ENCODE data around the gene SMIM24.
"Not testable (repeated sequence)": the region's sequence is repeated elsewhere in the genome, so short reads cannot be mapped to it uniquely, and the experiment has no call there.

Gene SMIM24

DNA sequence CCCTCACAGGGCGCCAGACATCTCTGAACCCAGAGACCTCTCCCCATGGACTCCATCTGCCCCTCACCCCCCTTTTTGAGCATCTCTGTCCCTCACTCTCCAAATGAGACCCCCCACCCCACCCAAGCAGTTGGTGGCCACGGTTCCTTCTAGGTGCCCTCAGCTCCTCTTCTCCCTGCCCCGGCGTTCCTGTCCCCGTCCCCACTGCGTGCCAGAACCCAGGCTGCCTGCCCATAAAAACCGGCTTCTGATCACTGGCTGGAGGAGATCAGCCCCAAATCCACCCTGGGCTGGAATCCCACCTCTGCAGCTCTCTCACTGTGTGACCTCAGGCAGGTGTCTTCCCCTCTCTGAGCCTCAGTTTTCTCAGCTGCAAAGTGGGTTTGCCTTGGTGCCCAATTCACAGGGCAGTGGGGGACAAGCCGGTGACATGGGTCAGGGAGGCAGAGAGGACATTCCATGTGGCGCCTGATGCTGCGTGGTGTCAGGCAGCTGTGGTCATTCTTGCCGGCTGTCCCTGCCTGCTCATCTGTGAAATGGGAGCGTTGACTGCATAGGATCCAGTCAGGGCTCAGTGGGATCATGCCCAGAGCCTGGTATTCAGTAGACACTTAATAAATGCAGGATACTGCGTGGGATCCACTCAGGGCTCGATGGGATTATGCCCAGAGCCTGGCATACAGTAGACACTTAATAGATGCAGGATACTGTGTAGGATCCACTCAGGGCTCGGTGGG lies 25.5 kb downstream of the SMIM24 start:
- Histone ChIP-seq H3K4me3 (ENCODE audit: control insufficient read depth in 1 of 7, extremely low read depth in 1 of 7, insufficient read depth in 4 of 7, low read depth in 2 of 7, low read length in 6 of 7) (no peak overlapping the region), H3K27ac (ENCODE audit: insufficient read depth in 1 of 2, low read depth in 1 of 2, low read length in 2 of 2, poor library complexity in 1 of 2, severe bottlenecking in 2 of 2) (no peak overlapping the region), H3K27me3 (replicated peaks in 2 of 5; ENCODE audit: control insufficient read depth in 4 of 5, insufficient read depth in 5 of 5, low read length in 4 of 5) (no peaks in the 10 kb centered on the region), H3K4me1 (ENCODE audit: control extremely low read depth in 1 of 4, control insufficient read depth in 4 of 4, insufficient read depth in 4 of 4, low read length in 3 of 4) (peaks cover 0 to 11% (median 6%) of the 10 kb centered on the region in 4 experiments), H3K9me3 (ENCODE audit: control extremely low read depth in 1 of 5, control insufficient read depth in 4 of 5, insufficient read depth in 2 of 5, low read depth in 1 of 5, low read length in 4 of 5) (no peaks in the 10 kb centered on the region), H3K36me3 (ENCODE audit: control insufficient read depth in 4 of 4, insufficient read depth in 4 of 4, low read length in 3 of 4) (peaks cover 9 to 86% (median 43%) of the 10 kb centered on the region in 4 experiments)
- ChIA-PET POLR2A (no interaction called here), CTCF (no interaction called here)
- 97% methylated on average over 15 of the region's 15 CpGs for WGBS (ENCODE audit: insufficient coverage)
- no peak for DNase-seq

DNA sequence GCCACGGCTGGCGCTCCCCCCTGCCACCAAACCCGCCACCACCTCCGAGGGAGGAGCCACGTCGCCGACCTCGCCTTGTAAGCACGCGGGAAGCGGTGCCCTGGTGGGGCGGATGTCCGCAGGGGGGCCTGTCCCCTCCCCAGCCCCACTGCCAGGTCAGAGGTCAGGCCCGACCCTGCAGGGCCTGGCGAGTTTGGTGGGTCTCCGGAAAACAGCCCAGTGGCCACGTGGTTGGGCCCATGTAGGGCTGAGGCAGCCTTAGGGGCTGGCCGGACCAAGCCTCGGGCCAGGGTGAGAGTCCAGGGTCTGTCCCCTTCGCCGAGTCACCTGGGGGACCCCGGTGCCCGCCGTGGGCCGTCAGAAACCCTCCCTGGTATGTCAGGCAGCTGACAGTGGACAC lies 26.5 kb downstream of the SMIM24 start:
- no peak for DNase-seq
- 97% methylated on average over 23 of the region's 25 CpGs for WGBS (ENCODE audit: insufficient coverage)
- H3K27ac ChIP-seq (ENCODE audit: insufficient read depth in 1 of 2, low read depth in 1 of 2, low read length in 2 of 2, poor library complexity in 1 of 2, severe bottlenecking in 2 of 2) = no peak overlapping the region
- H3K27me3 ChIP-seq (replicated peaks in 2 of 5; ENCODE audit: control insufficient read depth in 4 of 5, insufficient read depth in 5 of 5, low read length in 4 of 5) = no peaks in the 10 kb centered on the region
- POLR2A ChIA-PET = interaction anchor here (0.6 kb wide), 1 partner anchor 24 kb away, joined by 3 read pairs; no protein-coding TSS in a partner anchor
- CTCF ChIA-PET = no interaction called here
- no peaks in the 10 kb centered on the region for H3K9me3 ChIP-seq (ENCODE audit: control extremely low read depth in 1 of 5, control insufficient read depth in 4 of 5, insufficient read depth in 2 of 5, low read depth in 1 of 5, low read length in 4 of 5)
- peaks cover 0 to 2% (median under 1%) of the 10 kb centered on the region in 4 experiments for H3K4me1 ChIP-seq (ENCODE audit: control extremely low read depth in 1 of 4, control insufficient read depth in 4 of 4, insufficient read depth in 4 of 4, low read length in 3 of 4)
- H3K4me3 ChIP-seq (ENCODE audit: control insufficient read depth in 1 of 7, extremely low read depth in 1 of 7, insufficient read depth in 4 of 7, low read depth in 2 of 7, low read length in 6 of 7) = no peak overlapping the region
- peaks cover 12 to 83% (median 47%) of the 10 kb centered on the region in 4 experiments for H3K36me3 ChIP-seq (ENCODE audit: control insufficient read depth in 4 of 4, insufficient read depth in 4 of 4, low read length in 3 of 4)

DNA sequence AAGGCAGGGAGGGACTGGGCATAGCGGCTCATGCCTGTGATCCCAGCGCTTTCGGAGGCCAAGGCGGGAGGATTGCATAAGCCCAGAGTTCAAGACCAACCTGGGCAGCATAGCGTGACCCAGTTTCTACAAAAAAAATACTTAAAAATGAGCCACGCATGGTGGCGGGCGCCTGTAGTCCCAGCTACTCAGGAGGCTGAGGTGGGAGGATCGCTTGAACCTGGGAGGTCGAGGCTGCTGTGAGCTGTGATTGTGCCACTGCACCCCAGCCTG lies 27.4 kb downstream of the SMIM24 start:
- H3K36me3 ChIP-seq (ENCODE audit: control insufficient read depth in 4 of 4, insufficient read depth in 4 of 4, low read length in 3 of 4) = peaks cover 12 to 80% (median 49%) of the 10 kb centered on the region in 4 experiments
- H3K4me3 ChIP-seq (ENCODE audit: control insufficient read depth in 1 of 7, extremely low read depth in 1 of 7, insufficient read depth in 4 of 7, low read depth in 2 of 7, low read length in 6 of 7); DNase-seq; H3K27me3 ChIP-seq (replicated peaks in 2 of 5; ENCODE audit: control insufficient read depth in 4 of 5, insufficient read depth in 5 of 5, low read length in 4 of 5); H3K27ac ChIP-seq (ENCODE audit: insufficient read depth in 1 of 2, low read depth in 1 of 2, low read length in 2 of 2, poor library complexity in 1 of 2, severe bottlenecking in 2 of 2); POLR2A ChIA-PET; H3K4me1 ChIP-seq (ENCODE audit: control extremely low read depth in 1 of 4, control insufficient read depth in 4 of 4, insufficient read depth in 4 of 4, low read length in 3 of 4); H3K9me3 ChIP-seq (ENCODE audit: control extremely low read depth in 1 of 5, control insufficient read depth in 4 of 5, insufficient read depth in 2 of 5, low read depth in 1 of 5, low read length in 4 of 5): not testable (repeated sequence)
- 100% methylated on average over 9 of the region's 10 CpGs for WGBS (ENCODE audit: insufficient coverage)
- CTCF ChIA-PET = interaction anchor here (0.6 kb wide), 1 partner anchor 385 kb away, joined by 3 read pairs; no protein-coding TSS in a partner anchor

- Histone ChIP-seq H3K4me3 (ENCODE audit: control insufficient read depth in 1 of 7, extremely low read depth in 1 of 7, insufficient read depth in 4 of 7, low read depth in 2 of 7, low read length in 6 of 7) (no peak overlapping the region), H3K27me3 (replicated peaks in 2 of 5; ENCODE audit: control insufficient read depth in 4 of 5, insufficient read depth in 5 of 5, low read length in 4 of 5) (no peaks in the 10 kb centered on the region), H3K4me1 (ENCODE audit: control extremely low read depth in 1 of 4, control insufficient read depth in 4 of 4, insufficient read depth in 4 of 4, low read length in 3 of 4) (no peaks in the 10 kb centered on the region), H3K27ac (ENCODE audit: insufficient read depth in 1 of 2, low read depth in 1 of 2, low read length in 2 of 2, poor library complexity in 1 of 2, severe bottlenecking in 2 of 2) (no peak overlapping the region), H3K36me3 (ENCODE audit: control insufficient read depth in 4 of 4, insufficient read depth in 4 of 4, low read length in 3 of 4) (peaks cover 12 to 76% (median 47%) of the 10 kb centered on the region in 4 experiments), H3K9me3 (ENCODE audit: control extremely low read depth in 1 of 5, control insufficient read depth in 4 of 5, insufficient read depth in 2 of 5, low read depth in 1 of 5, low read length in 4 of 5) (no peaks in the 10 kb centered on the region)
- DNase-seq = no peak
- CTCF ChIA-PET = interaction anchor here (0.6 kb wide), 1 partner anchor 384 kb away, joined by 3 read pairs; no protein-coding TSS in a partner anchor
- POLR2A ChIA-PET = no interaction called here
- WGBS (ENCODE audit: insufficient coverage) = 99% methylated on average over 32 of the region's 38 CpGs
Observed at GRCh38 chr19:3452171-3452941, 28.0 kb downstream of the SMIM24 start.

DNA sequence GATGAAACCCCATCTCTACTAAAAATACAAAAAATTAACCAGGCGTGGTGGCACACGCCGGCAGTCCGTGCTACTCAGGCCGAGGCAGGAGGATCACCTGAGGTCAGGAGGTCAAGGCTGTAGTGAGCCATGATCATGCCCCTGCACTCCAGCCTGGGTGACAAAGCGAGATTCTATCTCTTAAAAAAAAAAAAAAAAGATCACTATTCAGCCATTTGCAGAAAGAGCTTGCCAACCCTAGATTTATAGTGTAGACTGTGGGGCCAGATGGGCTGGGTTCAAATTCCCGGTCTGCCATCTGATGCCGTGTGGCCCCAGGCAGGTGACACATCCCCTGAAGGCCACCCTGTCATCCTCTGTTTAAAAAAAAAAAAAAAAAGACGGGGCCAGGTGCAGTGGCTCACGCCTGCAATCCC lies 28.9 kb downstream of the SMIM24 start:
- Histone ChIP-seq H3K27ac (ENCODE audit: insufficient read depth in 1 of 2, low read depth in 1 of 2, low read length in 2 of 2, poor library complexity in 1 of 2, severe bottlenecking in 2 of 2) (no peak overlapping the region), H3K27me3 (replicated peaks in 2 of 5; ENCODE audit: control insufficient read depth in 4 of 5, insufficient read depth in 5 of 5, low read length in 4 of 5) (no peaks in the 10 kb centered on the region), H3K4me3 (ENCODE audit: control insufficient read depth in 1 of 7, extremely low read depth in 1 of 7, insufficient read depth in 4 of 7, low read depth in 2 of 7, low read length in 6 of 7) (no peak overlapping the region), H3K4me1 (ENCODE audit: control extremely low read depth in 1 of 4, control insufficient read depth in 4 of 4, insufficient read depth in 4 of 4, low read length in 3 of 4) (no peaks in the 10 kb centered on the region), H3K9me3 (ENCODE audit: control extremely low read depth in 1 of 5, control insufficient read depth in 4 of 5, insufficient read depth in 2 of 5, low read depth in 1 of 5, low read length in 4 of 5) (no peaks in the 10 kb centered on the region), H3K36me3 (ENCODE audit: control insufficient read depth in 4 of 4, insufficient read depth in 4 of 4, low read length in 3 of 4) (peaks cover 12 to 71% (median 43%) of the 10 kb centered on the region in 4 experiments)
- DNase-seq = no peak
- POLR2A ChIA-PET = no interaction called here
- 90% methylated on average over 2 of the region's 10 CpGs for WGBS (ENCODE audit: insufficient coverage)
- CTCF ChIA-PET = interaction anchor here (1.2 kb wide), 1 partner anchor 18 kb away, joined by 5 read pairs; no protein-coding TSS in a partner anchor

DNA sequence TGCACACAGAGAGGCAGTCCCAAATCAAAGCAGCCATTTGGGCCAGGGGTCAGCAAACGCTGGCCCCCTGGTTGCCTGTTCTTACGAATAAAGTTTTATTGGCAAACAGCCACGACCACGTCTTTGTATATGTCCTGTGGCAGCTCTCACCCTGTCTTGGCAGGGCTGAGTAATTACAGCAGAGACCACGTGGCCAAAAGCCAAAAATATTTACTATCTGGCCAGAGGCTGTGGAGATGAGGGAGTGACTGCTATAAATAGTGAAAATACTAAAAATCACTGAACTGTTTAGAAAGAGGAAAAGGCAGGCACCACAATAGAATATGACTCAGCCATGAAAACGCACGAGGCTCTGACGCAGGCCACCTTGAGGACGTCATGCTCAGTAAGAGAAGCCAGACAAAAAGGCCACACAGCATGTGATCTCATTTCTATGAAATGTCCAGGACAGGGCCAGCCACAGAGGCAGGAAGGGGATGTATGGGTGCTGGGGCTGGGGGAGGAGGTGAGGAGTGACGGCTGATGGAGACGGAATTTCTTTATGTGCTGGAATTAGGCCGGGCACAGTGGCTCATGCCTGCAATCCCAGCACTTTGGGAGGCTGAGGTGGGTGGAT lies 29.4 kb downstream of the SMIM24 start:
- ChIA-PET CTCF (interaction anchor here (1.2 kb wide), 1 partner anchor 19 kb away, joined by 5 read pairs; no protein-coding TSS in a partner anchor), POLR2A (no interaction called here)
- WGBS (ENCODE audit: insufficient coverage) = 82% methylated on average over 10 of the region's 12 CpGs

More for the DNA sequence above, 29.4 kb downstream of the SMIM24 start:
- peak in 1 of 3 donors; percentile 18 for DNase-seq
- Histone ChIP-seq H3K4me3 (ENCODE audit: control insufficient read depth in 1 of 7, extremely low read depth in 1 of 7, insufficient read depth in 4 of 7, low read depth in 2 of 7, low read length in 6 of 7) (no peak overlapping the region), H3K36me3 (ENCODE audit: control insufficient read depth in 4 of 4, insufficient read depth in 4 of 4, low read length in 3 of 4) (peaks cover 12 to 71% (median 45%) of the 10 kb centered on the region in 4 experiments), H3K27ac (ENCODE audit: insufficient read depth in 1 of 2, low read depth in 1 of 2, low read length in 2 of 2, poor library complexity in 1 of 2, severe bottlenecking in 2 of 2) (no peak overlapping the region), H3K9me3 (ENCODE audit: control extremely low read depth in 1 of 5, control insufficient read depth in 4 of 5, insufficient read depth in 2 of 5, low read depth in 1 of 5, low read length in 4 of 5) (no peaks in the 10 kb centered on the region), H3K27me3 (replicated peaks in 2 of 5; ENCODE audit: control insufficient read depth in 4 of 5, insufficient read depth in 5 of 5, low read length in 4 of 5) (no peaks in the 10 kb centered on the region), H3K4me1 (ENCODE audit: control extremely low read depth in 1 of 4, control insufficient read depth in 4 of 4, insufficient read depth in 4 of 4, low read length in 3 of 4) (no peaks in the 10 kb centered on the region)

All from common myeloid progenitor, CD34-positive (primary cell).